K562 (cell line): Measurements from ENCODE around the gene DLG4. TPM values are rescaled to one million over a fixed set of nuclear protein-coding genes. Genes with fewer than 3 reads are reported as not detected.

Source experiments
- ATAC-seq: fragments of 200-7000 bp; cut with Tn5 transposase; 3 replicates; pipeline ENCODE4 v1.9.1; 2020; ENCODE audit warnings: moderate library complexity
- BruUV-seq: library from RNA; stranded (reverse); fragments of 400-500 nt; replicated peaks from 2 replicates; lab custom pipeline; 2021; lab: Mats Ljungman, UMichigan
- CTCF ChIA-PET: fragments of 300-600 bp; formaldehyde crosslinking; extraction: SDS; loops from one replicate; lab custom pipeline; 2021; ENCODE audit warnings: low intra/inter-chr PET ratio; lab: Yijun Ruan, JAX
- POLR2A ChIA-PET: fragments of 300-600, 350-650 bp; sonication (Branson Sonifier 250); formaldehyde crosslinking; extraction: SDS; loops from one replicate; lab custom pipeline; 2021; ENCODE audit warnings: antibody characterized with exemption, inconsistent platforms; lab: Yijun Ruan, JAX
- DNase-seq, 4 experiments: peaks; one replicate each; pipeline versions ENCODE4 v3.0.0 to v3.0.0-alpha.2; 2011 to 2018; ENCODE audit warnings: low spot score in 3 of 4, mixed read lengths in 3 of 4; ENCODE audit errors: extremely low read depth in 1 of 4
- FAIRE-seq: peaks from 2 replicates; lab custom pipeline; 2011; peaks lifted over from hg19 to GRCh38; lab: Jason Lieb, UNC
- H2AFZ ChIP-seq: 2 replicates; pipeline ENCODE4 v1.6.0; 2011; ENCODE audit warnings: low read depth, low read length, control low read depth, inconsistent platforms
- H3K27ac ChIP-seq: fragments of 200-600 bp; 3 replicates; pipeline ENCODE4 v1.8.0; 2011; ENCODE audit warnings: low read depth, mild to moderate bottlenecking, control low read depth, inconsistent platforms, low read length, moderate library complexity, mixed read lengths; ENCODE audit errors: extremely low read depth
- H3K27me3 ChIP-seq, 2 experiments: fragments of 300-600 bp in 1 of 2; 2 replicates in 1 of 2; 3 replicates in 1 of 2; pipeline versions ENCODE4 v1.6.0 to v1.8.0; 2011; ENCODE audit warnings: inconsistent platforms in 2 of 2, low read length in 2 of 2, mild to moderate bottlenecking in 1 of 2, mixed read lengths in 1 of 2, moderate library complexity in 1 of 2; ENCODE audit not compliant: control insufficient read depth in 2 of 2, insufficient read depth in 2 of 2
- H3K36me3 ChIP-seq: fragments of 300-600 bp; 3 replicates; pipeline ENCODE4 v1.8.0; 2011; ENCODE audit warnings: mild to moderate bottlenecking, low read length, inconsistent platforms; ENCODE audit not compliant: control insufficient read depth, insufficient read depth
- H3K4me1 ChIP-seq, 2 experiments: fragments of 200-600 bp in 1 of 2; replicated peaks in 1 of 2; 2 replicates in 1 of 2; 3 replicates in 1 of 2; pipeline versions ENCODE4 v1.5.1 to v1.8.0; 2011; ENCODE audit warnings: inconsistent platforms in 2 of 2, low read length in 2 of 2, mild to moderate bottlenecking in 1 of 2, mixed read lengths in 1 of 2, moderate library complexity in 1 of 2; ENCODE audit not compliant: control insufficient read depth in 2 of 2, insufficient read depth in 2 of 2
- H3K4me2 ChIP-seq: 2 replicates; pipeline ENCODE4 v1.6.1; 2011; ENCODE audit warnings: low read length, control low read depth, inconsistent platforms, mixed read lengths; ENCODE audit not compliant: insufficient read depth
- H3K4me3 ChIP-seq: fragments of 200-600 bp; sonication (generic), shearing (Covaris generic); 2 replicates; pipeline ENCODE4 v1.5.1; 2016; ENCODE audit warnings: control low read depth, inconsistent platforms
- H3K79me2 ChIP-seq: fragments of 200-600 bp; 3 replicates; pipeline ENCODE4 v1.8.0; 2011; ENCODE audit warnings: low read length, inconsistent platforms; ENCODE audit not compliant: control insufficient read depth, insufficient read depth
- H3K9ac ChIP-seq, 2 experiments: 2 replicates each; pipeline versions ENCODE4 v1.6.0 to v1.6.1; 2011; ENCODE audit warnings: low read depth in 2 of 2, low read length in 2 of 2, control low read depth in 1 of 2, inconsistent platforms in 1 of 2, mild to moderate bottlenecking in 1 of 2, mixed read lengths in 1 of 2; ENCODE audit not compliant: insufficient read depth in 1 of 2
- H3K9me1 ChIP-seq: one replicate; pipeline ENCODE4 v1.6.0; 2011; ENCODE audit warnings: inconsistent platforms, mild to moderate bottlenecking, low read length, moderate library complexity; ENCODE audit not compliant: control insufficient read depth, insufficient read depth
- H3K9me3 ChIP-seq: replicated peaks from 2 replicates; pipeline ENCODE4 v1.5.1; 2011; ENCODE audit warnings: low read depth, low read length, inconsistent platforms; ENCODE audit not compliant: control insufficient read depth, insufficient read depth
- H4K20me1 ChIP-seq: replicated peaks from 2 replicates; pipeline ENCODE4 v1.6.1; 2011; ENCODE audit warnings: low read length, inconsistent platforms, mixed read lengths; ENCODE audit not compliant: control insufficient read depth, insufficient read depth
- BRD9 ChIP-seq: fragments of 450-650 bp; IDR thresholded peaks from 2 replicates; pipeline ENCODE4 v1.6.1; 2018; ENCODE audit warnings: low read depth; ENCODE audit not compliant: partially characterized antibody
- CXXC5 ChIP-seq: fragments of 250-450 bp; sonication (Bioruptor Pico); IDR thresholded peaks from 2 replicates; pipeline ENCODE4 v1.8.0; 2022; ENCODE audit warnings: inconsistent platforms, mild to moderate bottlenecking, moderate library complexity
- ETV1 ChIP-seq: fragments of 450-650 bp; conservative IDR thresholded peaks from 2 replicates; pipeline ENCODE4 v1.6.1; 2016; ENCODE audit warnings: missing genetic modification characterization, control low read depth, low read depth, missing compliant biosample characterization
- MYC ChIP-seq, 2 experiments: fragments of 250-450 bp in 1 of 2; sonication (Bioruptor Pico) in 1 of 2; IDR thresholded peaks; 2 replicates each; pipeline versions ENCODE4 v1.5.1 to v1.6.1; 2012 to 2021; ENCODE audit warnings: low read depth in 2 of 2, borderline replicate concordance in 1 of 2, improper control_type of control experiment in 1 of 2, low read length in 1 of 2, mild to moderate bottlenecking in 1 of 2, moderate library complexity in 1 of 2
- POLR2A ChIP-seq: fragments of 450-650 bp; conservative IDR thresholded peaks from 2 replicates; pipeline ENCODE4 v1.6.1; 2016
- POLR2H ChIP-seq: IDR thresholded peaks from 2 replicates; pipeline ENCODE4 v1.6.1; 2016; ENCODE audit warnings: missing genetic modification characterization, low read depth, mild to moderate bottlenecking, control low read depth, missing compliant biosample characterization, moderate library complexity
- PPARD ChIP-seq: fragments of 250-450 bp; sonication (Bioruptor Pico); IDR thresholded peaks from 2 replicates; pipeline ENCODE4 v1.8.0; 2022; ENCODE audit warnings: inconsistent platforms, mild to moderate bottlenecking, moderate library complexity
- RBFOX2 ChIP-seq: fragments of 200-400 bp; formaldehyde crosslinking; IDR thresholded peaks from 2 replicates; pipeline ENCODE4 v1.6.1; 2017; ENCODE audit warnings: low read depth, mild to moderate bottlenecking, low read length, moderate library complexity
- RFX7 ChIP-seq: fragments of 250-450 bp; sonication (Bioruptor Pico); IDR thresholded peaks from 2 replicates; pipeline ENCODE4 v1.5.1; 2021; ENCODE audit warnings: mild to moderate bottlenecking
- XRCC5 ChIP-seq: fragments of 200-400 bp; formaldehyde crosslinking; IDR thresholded peaks from 2 replicates; pipeline ENCODE4 v1.6.1; 2017; ENCODE audit warnings: low read depth, mild to moderate bottlenecking, low read length
- ZBTB7A ChIP-seq: IDR thresholded peaks from 2 replicates; pipeline ENCODE4 v1.6.1; 2011; ENCODE audit warnings: low read depth, mild to moderate bottlenecking, low read length, moderate library complexity, borderline replicate concordance; ENCODE audit not compliant: control insufficient read depth
- ZNF561 ChIP-seq: fragments of 450-650 bp; formaldehyde crosslinking; conservative IDR thresholded peaks from 2 replicates; pipeline ENCODE4 v1.4.0; 2020; ENCODE audit warnings: mild to moderate bottlenecking, moderate library complexity
- ZNF707 ChIP-seq: fragments of 250-450 bp; sonication (Bioruptor Pico); conservative IDR thresholded peaks from 2 replicates; pipeline ENCODE4 v1.8.0; 2022; ENCODE audit warnings: inconsistent platforms, mild to moderate bottlenecking, moderate library complexity
- ZNF740 ChIP-seq, 3 experiments: fragments of 200-800 bp in 1 of 3; sonication (Bioruptor generic) in 1 of 3; sonication (generic) in 1 of 3; formaldehyde crosslinking in 1 of 3; IDR thresholded peaks; 2 replicates each; pipeline versions ENCODE4 v1.6.1 to v1.8.0; 2016 to 2022; ENCODE audit warnings: mild to moderate bottlenecking in 2 of 3, missing compliant biosample characterization in 2 of 3, missing genetic modification characterization in 2 of 3, missing genetic modification reagents in 1 of 3
- ZNF766 ChIP-seq: fragments of 200-800 bp; sonication (Bioruptor generic); conservative IDR thresholded peaks from 2 replicates; pipeline ENCODE4 v1.6.1; 2016; ENCODE audit warnings: missing genetic modification characterization, missing compliant biosample characterization
- WGBS: fragments of 100-300 bp; shearing (Covaris generic); methylation state at CpG from one replicate; pipeline ENCODE4 v1.1.6; 2016; ENCODE audit warnings: low coverage, mixed read lengths; ENCODE audit not compliant: insufficient coverage; ENCODE audit errors: missing lambda C conversion rate; 5-methylcytosine and 5-hydroxymethylcytosine counted together
- in situ Hi-C: fragments of 300-500 bp; cut with MboI; formaldehyde crosslinking; loops from 4 replicates; pipeline ENCODE4 v1.15.0; 2018; ENCODE audit warnings: inconsistent platforms, mixed read lengths
- intact Hi-C: fragments of 100-400 bp; cut with micrococcal nuclease; formaldehyde crosslinking; loops from 2 replicates; pipeline ENCODE4 v1.14.2; 2022
- polyA plus RNA-seq, 8 experiments: library from polyadenylated mRNA; depleted of rRNA in 4 of 8; stranded (reverse) in 5 of 8; unstranded in 3 of 8; fragments of >200 nt; fragmentation: Nextera tagmentation in 2 of 8; fragmentation: Illumina TruSeq in 1 of 8; extraction: Ambion mirVana in 2 of 8; extraction: Trizol in 1 of 8; gene quantifications; 2 replicates each; pipeline versions ENCODE4 v1.2.1 to v1.2.3, GENCODE V29; 2011 to 2014; ENCODE audit warnings: inconsistent platforms in 1 of 8, missing spikeins in 1 of 8
- total RNA-seq, 7 experiments: library from RNA; depleted of rRNA in 6 of 7; stranded (reverse); fragments of >200 nt in 6 of 7; fragmentation: Illumina TruSeq in 2 of 7; extraction: Trizol in 2 of 7; gene quantifications; 2 replicates each; pipeline versions ENCODE4 v1.2.1 to v1.2.3, GENCODE V29; 2011 to 2021; ENCODE audit warnings: low replicate concordance in 1 of 7

The DLG4 gene
- total and polyA plus RNA-seq, 9 of the 15 experiments (the other 6 are each of a cell fraction or from before 2014, with no cell fraction given): 0.03 to 12.0 (median 4.1) TPM

- TF ChIP-seq ZNF740 (CRISPR knock-in tag; IDR thresholded peaks at IDR 0.05): peak; percentile 10; the same call in 1 of the 2 replicates
- TF ChIP-seq ZNF740 (tag; IDR thresholded peaks at IDR 0.05): peak in 1 of 2 experiments; percentile 28; a peak in 2 of 4 replicates
- TF ChIP-seq, all 486 proteins: peak for 8
Measured at GRCh38 chr17:7238420-7239090, 18.9 kb upstream of the DLG4 start (continued).

- peaks cover 36 to 37% of the 10 kb centered on the region in 2 experiments; a peak in 4 of 5 replicates for H3K4me1 ChIP-seq
- TF ChIP-seq ZNF561 (CRISPR knock-in tag) (no peak), XRCC5 (no peak), ETV1 (0 out of 2 replicates have a peak, but pooled peaks have one; percentile 9), ZBTB7A (peak; percentile 47; the same call in 1 of the 2 replicates), ZNF707 (CRISPR knock-in tag) (no peak), MYC (IDR thresholded peaks at IDR 0.05; ENCODE audit: low read depth, low read length) (peak; percentile 60), MYC (CRISPR knock-in tag; IDR thresholded peaks at IDR 0.05; ENCODE audit: borderline replicate concordance, low read depth) (no peak), ZNF766 (CRISPR knock-in tag) (0 out of 2 replicates have a peak, but pooled peaks have one; percentile 27), RFX7 (CRISPR knock-in tag) (no peak), CXXC5 (CRISPR knock-in tag) (peak; percentile 71), POLR2H (tag) (0 out of 2 replicates have a peak, but pooled peaks have one; percentile 48), POLR2A (peak; percentile 55), RBFOX2 (peak; percentile 75), PPARD (CRISPR knock-in tag) (no peak), BRD9 (no peak)
Measured at GRCh38 chr17:7237761-7238419, 18.3 kb upstream of the DLG4 start.

More at GRCh38 chr17:7237761-7238419, 18.3 kb upstream of the DLG4 start:
- FAIRE-seq: no peak
- H3K27me3 ChIP-seq: no peaks in the 10 kb centered on the region
- WGBS: no CpG with 5 or more reads among the region's 73 CpGs
- peak overlapping the region; percentile 98 to 99 for H3K9ac ChIP-seq
- ChIA-PET CTCF (no interaction called here), POLR2A (interaction anchor here (1.1 to 6.6 kb wide), 2 partner anchors 11 to 16 kb away, joined by 3 to 73 read pairs; partner anchors contain the start of genes ACADVL and DLG4)
- H3K9me1 ChIP-seq: no peaks in the 10 kb centered on the region
- H2AFZ ChIP-seq: no peak overlapping the region
- H3K4me2 ChIP-seq: peak overlapping the region; percentile 81; the same call in 1 of the 2 replicates
- in situ Hi-C loops (no loop called here), intact Hi-C loops (loop anchor here (2.0 to 5.0 kb wide), 2 partner anchors 15 to 44 kb away; partner anchors contain the start of genes ELP5 and SLC2A4)
- peak overlapping the region; percentile 79 for H3K4me3 ChIP-seq
- H3K9me3 ChIP-seq: no peaks in the 10 kb centered on the region
- no TSS peak for BruUV-seq
- peaks cover 86% of the 10 kb centered on the region for H3K79me2 ChIP-seq
- peak; percentile 56 to 89 (median 72) for DNase-seq
- peaks cover 5% of the 10 kb centered on the region; the same call in 1 of the 2 replicates for H4K20me1 ChIP-seq
- peak overlapping the region; percentile 96; the same call in 2 of the 3 replicates for H3K27ac ChIP-seq
- ATAC-seq: peak; percentile 35
- peaks cover 48% of the 10 kb centered on the region; the same call in 2 of the 3 replicates for H3K36me3 ChIP-seq
